ENCODE measurements around the gene ANKRD55. TPM values are rescaled to one million over a fixed set of nuclear protein-coding genes. Genes with fewer than 3 reads are reported as not detected.
"Not testable (repeated sequence)": the region's sequence is repeated elsewhere in the genome, so short reads cannot be mapped to it uniquely, and the experiment has no call there.

The ANKRD55 gene
- total and polyA plus RNA-seq, 8 donors, result 0.06 TPM; not detected in 7

DNA sequence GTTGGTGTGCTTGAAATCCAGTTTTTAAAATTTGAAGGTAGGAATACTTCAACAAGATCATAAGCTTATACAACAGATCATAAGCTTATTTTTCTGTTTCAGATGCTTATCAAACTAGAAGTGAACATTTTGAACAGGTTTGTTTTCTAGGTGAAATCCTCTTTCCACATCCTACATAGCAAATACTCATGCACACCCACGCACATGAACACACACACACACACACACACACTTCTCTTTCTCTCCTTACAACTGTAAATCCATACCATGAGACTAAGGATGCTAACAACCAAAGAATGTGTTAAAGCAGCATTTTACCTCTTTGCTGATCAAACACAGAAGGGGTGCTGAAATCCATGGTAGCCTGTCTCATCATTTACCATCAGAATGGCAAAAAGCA, 592 bp downstream of the ANKRD55 start:
- intact Hi-C loops (cut with DNase I), result no loop called here
- H3K9me3 ChIP-seq, result no peaks in the 10 kb centered on the region
- no peaks in the 10 kb centered on the region for H3K27me3 ChIP-seq
- DNase-seq, result no peak
- no peak for FAIRE-seq
- no peaks in the 10 kb centered on the region for H3K36me3 ChIP-seq
- H3K27ac ChIP-seq, result no peak overlapping the region
- no peak for ATAC-seq
- TF ChIP-seq, protein P1, sequence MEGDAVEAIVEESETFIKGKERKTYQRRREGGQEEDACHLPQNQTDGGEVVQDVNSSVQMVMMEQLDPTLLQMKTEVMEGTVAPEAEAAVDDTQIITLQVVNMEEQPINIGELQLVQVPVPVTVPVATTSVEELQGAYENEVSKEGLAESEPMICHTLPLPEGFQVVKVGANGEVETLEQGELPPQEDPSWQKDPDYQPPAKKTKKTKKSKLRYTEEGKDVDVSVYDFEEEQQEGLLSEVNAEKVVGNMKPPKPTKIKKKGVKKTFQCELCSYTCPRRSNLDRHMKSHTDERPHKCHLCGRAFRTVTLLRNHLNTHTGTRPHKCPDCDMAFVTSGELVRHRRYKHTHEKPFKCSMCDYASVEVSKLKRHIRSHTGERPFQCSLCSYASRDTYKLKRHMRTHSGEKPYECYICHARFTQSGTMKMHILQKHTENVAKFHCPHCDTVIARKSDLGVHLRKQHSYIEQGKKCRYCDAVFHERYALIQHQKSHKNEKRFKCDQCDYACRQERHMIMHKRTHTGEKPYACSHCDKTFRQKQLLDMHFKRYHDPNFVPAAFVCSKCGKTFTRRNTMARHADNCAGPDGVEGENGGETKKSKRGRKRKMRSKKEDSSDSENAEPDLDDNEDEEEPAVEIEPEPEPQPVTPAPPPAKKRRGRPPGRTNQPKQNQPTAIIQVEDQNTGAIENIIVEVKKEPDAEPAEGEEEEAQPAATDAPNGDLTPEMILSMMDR (IDR thresholded peaks at IDR 0.05), result no peak
- H3K4me3 ChIP-seq, result no peak overlapping the region
- 55 to 64% methylated on average over 1 of the region's 1 CpG for WGBS, 2 donors
- H3K4me1 ChIP-seq, result no peaks in the 10 kb centered on the region

DNA sequence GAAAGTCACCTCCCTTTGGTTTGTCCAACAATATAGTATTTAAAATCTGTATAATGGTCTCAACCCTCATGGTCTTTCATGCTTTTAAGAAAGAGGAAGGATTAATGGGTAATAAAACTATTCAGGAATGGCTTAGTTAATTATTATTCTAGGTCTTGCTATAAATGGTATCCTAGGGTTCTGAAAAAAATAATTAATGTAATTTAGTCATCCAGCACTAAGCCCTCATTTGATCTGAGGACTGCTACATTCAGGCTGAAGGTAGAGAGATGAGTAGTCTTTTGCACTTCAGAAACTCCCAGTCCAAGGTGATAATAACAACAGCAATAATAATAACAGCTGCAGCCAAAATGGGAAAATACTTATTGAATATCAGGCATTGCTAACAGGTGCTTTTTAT, 2.6 kb downstream of the ANKRD55 start:
- H3K4me3 ChIP-seq, result no peak overlapping the region
- ATAC-seq (no peak), DNase-seq (no peak), FAIRE-seq (no peak)
- TF ChIP-seq, protein P1 (IDR thresholded peaks at IDR 0.05), result no peak
- H3K4me1 ChIP-seq, result no peaks in the 10 kb centered on the region
- no peaks in the 10 kb centered on the region for H3K9me3 ChIP-seq
- no peaks in the 10 kb centered on the region for H3K36me3 ChIP-seq
- intact Hi-C loops (cut with DNase I), result no loop called here
- no peaks in the 10 kb centered on the region for H3K27me3 ChIP-seq
- H3K27ac ChIP-seq, result no peak overlapping the region

DNA sequence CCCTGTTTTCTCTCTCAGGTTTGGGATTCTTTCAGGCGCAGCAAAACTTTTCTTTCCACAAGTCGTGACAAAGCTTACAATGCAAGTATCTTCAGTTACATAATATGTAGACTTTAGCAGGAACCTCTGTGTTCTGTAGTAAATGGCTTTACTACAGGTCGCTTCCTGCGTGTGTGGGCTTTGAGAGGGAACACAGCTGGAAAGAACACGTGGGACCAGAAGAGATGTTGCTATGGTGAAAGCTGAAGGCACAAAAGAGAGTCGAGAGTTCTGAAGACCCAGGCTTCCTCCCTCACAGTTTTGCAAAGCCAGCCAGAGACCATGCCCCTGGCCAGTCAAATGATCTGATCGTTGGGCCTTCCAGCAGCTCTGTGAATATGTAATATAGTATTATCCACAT, 4.0 kb downstream of the ANKRD55 start:
- H3K9me3 ChIP-seq, result no peaks in the 10 kb centered on the region
- 70% methylated on average over 7 of the region's 7 CpGs for WGBS, 2 donors
- ATAC-seq (no peak), DNase-seq (no peak), FAIRE-seq (no peak)
- no peaks in the 10 kb centered on the region for H3K27me3 ChIP-seq
- H3K27ac ChIP-seq, result no peak overlapping the region
- TF ChIP-seq, protein P1 (IDR thresholded peaks at IDR 0.05), result no peak
- intact Hi-C loops (cut with DNase I), result no loop called here
- H3K4me3 ChIP-seq, result no peak overlapping the region
- no peaks in the 10 kb centered on the region for H3K4me1 ChIP-seq
- no peaks in the 10 kb centered on the region for H3K36me3 ChIP-seq

DNA sequence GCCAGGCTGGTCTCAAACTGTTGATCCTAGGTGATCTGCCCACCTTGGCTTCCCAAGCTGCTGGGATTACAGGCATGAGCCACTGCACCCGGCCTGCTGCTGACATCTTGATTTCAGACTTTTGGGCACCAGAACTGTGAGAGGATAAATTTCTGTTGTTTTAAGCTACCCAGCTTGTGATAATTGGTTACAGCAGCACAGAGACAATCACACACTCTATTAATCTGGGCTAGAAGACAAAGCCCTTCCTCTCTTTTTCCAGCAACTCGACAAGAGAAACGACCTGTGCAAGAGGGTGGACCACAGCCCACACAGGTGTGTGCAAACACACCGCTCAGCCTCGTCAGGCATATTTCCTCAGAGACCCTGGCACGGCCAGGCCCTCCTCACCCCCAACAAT, 4.5 kb downstream of the ANKRD55 start:
- ATAC-seq (no peak), FAIRE-seq (no peak), DNase-seq (no peak)
- H3K27me3 ChIP-seq, result no peaks in the 10 kb centered on the region
- no peak overlapping the region for H3K4me3 ChIP-seq
- TF ChIP-seq, protein P1 (IDR thresholded peaks at IDR 0.05), result no peak
- no peaks in the 10 kb centered on the region for H3K36me3 ChIP-seq
- no peak overlapping the region for H3K27ac ChIP-seq
- intact Hi-C loops (cut with DNase I), result no loop called here
- H3K9me3 ChIP-seq, result no peaks in the 10 kb centered on the region
- 67 to 74% methylated on average over 6 of the region's 6 CpGs for WGBS, 2 donors
- H3K4me1 ChIP-seq, result no peaks in the 10 kb centered on the region

DNA sequence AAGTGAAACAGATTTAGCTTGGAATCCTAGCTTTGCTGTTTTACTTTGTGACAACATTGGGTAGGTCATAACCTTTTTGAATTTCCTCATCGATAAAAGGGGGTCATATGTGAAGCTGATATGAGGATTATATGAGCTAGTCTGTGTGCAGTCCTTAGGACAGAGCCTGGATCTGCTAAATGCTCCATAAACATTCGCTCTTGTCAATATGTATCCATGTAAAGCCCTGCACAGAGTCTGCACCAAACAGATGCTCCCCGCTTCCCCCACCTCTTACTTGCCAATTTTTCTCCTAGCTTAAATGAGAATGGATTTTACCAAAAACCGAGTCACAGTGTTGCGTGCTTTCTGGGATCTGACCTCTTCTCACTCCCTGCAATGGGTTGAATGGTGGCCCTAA, 5.4 kb downstream of the ANKRD55 start:
- no peaks in the 10 kb centered on the region for H3K36me3 ChIP-seq
- H3K27ac ChIP-seq, result no peak overlapping the region
- no peak for FAIRE-seq
- ATAC-seq, result no peak
- TF ChIP-seq, protein P1 (IDR thresholded peaks at IDR 0.05), result no peak
- H3K4me1 ChIP-seq, result no peaks in the 10 kb centered on the region
- no peaks in the 10 kb centered on the region for H3K9me3 ChIP-seq
- intact Hi-C loops (cut with DNase I), result no loop called here
- H3K27me3 ChIP-seq, result no peaks in the 10 kb centered on the region
- no peak overlapping the region for H3K4me3 ChIP-seq
- no peak for DNase-seq
- WGBS, 2 donors, result 92 to 93% methylated on average over 5 of the region's 5 CpGs

DNA sequence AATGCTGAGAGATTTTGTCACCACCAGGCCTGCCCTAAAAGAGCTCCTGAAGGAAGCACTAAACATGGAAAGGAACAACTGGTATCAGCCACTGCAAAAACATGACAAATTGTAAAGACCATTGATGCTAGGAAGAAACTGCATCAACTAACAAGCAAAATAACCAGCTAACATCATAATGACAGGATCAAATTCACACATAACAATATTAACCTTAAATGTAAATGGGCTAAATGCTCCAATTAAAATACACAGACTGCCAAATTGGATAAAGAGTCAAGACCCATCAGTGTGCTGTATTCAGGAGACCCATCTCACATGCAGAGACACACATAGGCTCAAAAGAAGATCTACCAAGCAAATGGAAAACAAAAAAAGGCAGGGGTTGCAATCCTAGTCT, 9.8 kb downstream of the ANKRD55 start:
- H3K36me3 ChIP-seq; DNase-seq; H3K27ac ChIP-seq; H3K4me1 ChIP-seq; ATAC-seq; intact Hi-C loops (cut with DNase I); FAIRE-seq; H3K27me3 ChIP-seq; H3K9me3 ChIP-seq; H3K4me3 ChIP-seq: not testable (repeated sequence)

DNA sequence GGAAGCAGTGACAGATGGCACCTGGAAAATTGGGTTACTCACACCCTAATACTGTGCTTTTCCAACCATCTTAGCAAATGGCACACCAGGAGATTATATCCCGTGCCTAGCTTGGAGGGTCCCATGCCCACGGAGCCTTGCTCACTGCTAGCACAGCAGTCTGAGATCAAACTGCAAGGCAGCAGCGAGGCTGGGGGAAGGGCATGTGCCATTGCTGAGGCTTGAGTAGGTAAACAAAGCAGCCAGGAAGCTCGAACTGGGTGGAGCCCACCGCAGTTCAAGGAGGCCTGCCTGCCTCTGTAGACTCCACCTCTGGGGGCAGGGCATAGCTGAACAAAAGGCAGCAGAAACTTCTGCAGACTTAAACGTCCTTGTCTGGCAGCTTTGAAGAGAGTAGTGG, 11.5 kb downstream of the ANKRD55 start:
- WGBS, 2 donors, result 67 to 81% methylated on average over 6 of the region's 6 CpGs
- intact Hi-C loops (cut with DNase I), result not testable (repeated sequence)

More for the DNA sequence above, 11.5 kb downstream of the ANKRD55 start:
- not testable (repeated sequence) for H3K27ac ChIP-seq, H3K36me3 ChIP-seq, H3K4me3 ChIP-seq, ATAC-seq, H3K9me3 ChIP-seq, H3K4me1 ChIP-seq, DNase-seq, H3K27me3 ChIP-seq, FAIRE-seq
